ENCODE data around the gene CDCA5. TPM values are rescaled to one million over a fixed set of nuclear protein-coding genes. Genes with fewer than 3 reads are reported as not detected.

CDCA5 gene
- total RNA-seq, 5 donors from 2014 or later (not counting 1 experiment from before 2014, with no cell fraction given): 1.2 to 4.2 (median 1.7) TPM

DNA sequence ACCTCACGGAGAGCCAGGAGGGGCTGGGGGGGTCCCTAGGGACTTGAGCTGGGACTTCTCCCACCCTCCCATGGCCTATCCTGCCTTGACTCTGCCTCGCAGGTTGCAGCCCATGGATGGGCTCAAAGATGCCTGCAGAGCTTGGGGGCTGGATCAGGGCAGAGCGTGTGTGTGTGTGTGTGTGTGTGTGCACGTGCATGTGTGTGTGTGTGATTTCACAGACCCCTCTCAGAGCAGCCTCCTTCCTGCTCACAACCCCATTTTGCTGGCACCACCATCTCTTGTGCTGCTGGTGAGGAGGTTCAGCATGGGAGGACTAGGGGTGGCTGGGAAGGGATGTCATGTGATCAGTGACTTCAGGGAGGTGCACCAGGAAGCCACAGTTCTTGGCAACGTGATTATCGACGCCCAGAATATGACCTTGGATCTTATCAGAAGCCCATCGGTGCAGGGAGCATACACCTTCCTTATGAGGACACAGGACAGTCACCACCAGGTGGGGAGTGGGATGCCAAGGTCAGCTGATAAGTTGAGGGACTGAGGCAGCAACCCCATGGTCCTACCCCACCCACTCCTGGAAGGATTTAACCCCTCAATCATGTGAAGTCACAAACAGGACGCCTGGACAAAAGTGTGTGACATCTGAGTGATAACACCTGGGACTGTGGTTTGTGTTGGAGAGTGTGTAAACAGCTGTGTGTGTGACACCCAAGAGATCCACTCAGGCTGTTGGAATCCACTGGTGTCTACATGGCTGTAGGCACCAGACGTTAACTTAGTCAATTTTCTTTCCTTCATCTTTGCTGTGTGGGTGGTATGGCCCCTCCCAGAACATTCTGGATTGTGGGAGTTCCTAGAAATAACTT, 23.6 kb downstream of the CDCA5 start:
- no peak overlapping the region for H3K27ac ChIP-seq (ENCODE audit: low read length)
- H3K27me3 ChIP-seq (replicated peaks in 1 of 2; ENCODE audit: control insufficient read depth in 2 of 2, extremely low read depth in 1 of 2, insufficient read depth in 2 of 2, low read length in 1 of 2): peaks cover 0 to 12% of the 10 kb centered on the region in 2 experiments
- no peaks in the 10 kb centered on the region for H3K9me3 ChIP-seq
- Mint-ChIP-seq H3K4me1 (peaks cover 0 to 4% (median 3%) of the 10 kb centered on the region in 3 donors), H3K27me3 (no peaks in the 10 kb centered on the region), H3K27ac (no peak overlapping the region), H3K4me3 (no peak overlapping the region), H3K36me3 (no peaks in the 10 kb centered on the region), H3K9me3 (no peaks in the 10 kb centered on the region)
- H3K4me1 ChIP-seq (ENCODE audit: control insufficient read depth in 1 of 2, extremely low read depth in 1 of 2, insufficient read depth in 2 of 2, low read length in 2 of 2): no peaks in the 10 kb centered on the region
- DNase-seq: no peak
- POLR2A ChIA-PET: no interaction called here
- no peak overlapping the region for H3K4me3 ChIP-seq (ENCODE audit: control insufficient read depth in 1 of 2, extremely low read depth in 1 of 2, low read length in 1 of 2)
- CTCF ChIA-PET: no interaction called here
- no peaks in the 10 kb centered on the region for H3K36me3 ChIP-seq (ENCODE audit: control insufficient read depth in 2 of 2, extremely low read depth in 1 of 2, insufficient read depth in 1 of 2, low read length in 1 of 2)
- no peak for ATAC-seq (replicated peaks in 1 of 4)
- 39% methylated on average over 3 of the region's 10 CpGs for WGBS (ENCODE audit: insufficient coverage)

DNA sequence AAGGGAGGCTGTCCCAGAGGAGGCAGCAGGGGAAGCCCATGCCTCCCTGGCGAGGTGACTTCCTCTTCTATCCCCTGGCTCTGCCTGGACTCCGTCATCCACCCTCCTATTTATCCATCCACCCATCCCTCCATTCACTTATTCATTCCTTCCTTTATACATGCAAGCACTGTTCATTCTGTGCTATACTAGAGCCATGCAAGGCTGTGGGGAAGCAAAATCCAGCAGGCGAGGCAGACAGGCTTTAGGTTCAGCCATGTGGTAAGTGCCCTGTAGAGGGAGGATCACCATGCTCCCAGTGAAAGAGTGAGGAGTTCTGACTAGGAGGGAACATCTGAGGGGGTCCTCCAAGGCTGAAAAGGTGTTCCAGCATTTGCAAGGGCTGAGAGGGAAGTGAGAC, 24.3 kb downstream of the CDCA5 start:
- no peaks in the 10 kb centered on the region for H3K9me3 Mint-ChIP-seq
- no peaks in the 10 kb centered on the region for H3K36me3 ChIP-seq (ENCODE audit: control insufficient read depth in 2 of 2, extremely low read depth in 1 of 2, insufficient read depth in 1 of 2, low read length in 1 of 2)
- no CpG with 5 or more reads among the region's 3 CpGs for WGBS (ENCODE audit: insufficient coverage)
- H3K4me3 Mint-ChIP-seq: no peak overlapping the region
- H3K27ac Mint-ChIP-seq: no peak overlapping the region
- H3K4me1 Mint-ChIP-seq: peaks cover 2 to 6% (median 4%) of the 10 kb centered on the region in 3 donors
- H3K36me3 Mint-ChIP-seq: no peaks in the 10 kb centered on the region
- H3K27me3 Mint-ChIP-seq: no peaks in the 10 kb centered on the region
- no peak for ATAC-seq (replicated peaks in 1 of 4)
- ChIA-PET CTCF (no interaction called here), POLR2A (no interaction called here)
- no peaks in the 10 kb centered on the region for H3K9me3 ChIP-seq
- H3K4me1 ChIP-seq (ENCODE audit: control insufficient read depth in 1 of 2, extremely low read depth in 1 of 2, insufficient read depth in 2 of 2, low read length in 2 of 2): peaks cover 0 to 3% of the 10 kb centered on the region in 2 experiments
- no peak overlapping the region for H3K27ac ChIP-seq (ENCODE audit: low read length)
- no peak for DNase-seq
- H3K4me3 ChIP-seq (ENCODE audit: control insufficient read depth in 1 of 2, extremely low read depth in 1 of 2, low read length in 1 of 2): no peak overlapping the region
- peaks cover 0 to 12% of the 10 kb centered on the region in 2 experiments for H3K27me3 ChIP-seq (replicated peaks in 1 of 2; ENCODE audit: control insufficient read depth in 2 of 2, extremely low read depth in 1 of 2, insufficient read depth in 2 of 2, low read length in 1 of 2)

GRCh38 chr11:65058419-65059054, 25.3 kb downstream of the CDCA5 start, which contains the start of gene NAALADL1:
NAALADL1 (minus strand) TSS chr11:65058553; CDS start chr11:65058521, 32 bp downstream.
- Histone ChIP-seq H3K27me3 (replicated peaks in 1 of 2; ENCODE audit: control insufficient read depth in 2 of 2, extremely low read depth in 1 of 2, insufficient read depth in 2 of 2, low read length in 1 of 2) (peaks cover 0 to 15% of the 10 kb centered on the region in 2 experiments), H3K9me3 (no peaks in the 10 kb centered on the region), H3K27ac (ENCODE audit: low read length) (no peak within 1 kb of the TSS), H3K4me1 (ENCODE audit: control insufficient read depth in 1 of 2, extremely low read depth in 1 of 2, insufficient read depth in 2 of 2, low read length in 2 of 2) (peaks cover 5 to 13% of the 10 kb centered on the region in 2 experiments), H3K36me3 (ENCODE audit: control insufficient read depth in 2 of 2, extremely low read depth in 1 of 2, insufficient read depth in 1 of 2, low read length in 1 of 2) (no peaks in the 10 kb centered on the region), H3K4me3 (ENCODE audit: control insufficient read depth in 1 of 2, extremely low read depth in 1 of 2, low read length in 1 of 2) (no peak within 1 kb of the TSS)
- no peak for DNase-seq
- peaks cover 11 to 16% (median 14%) of the 10 kb centered on the region in 3 donors for H3K4me1 Mint-ChIP-seq
- WGBS (ENCODE audit: insufficient coverage): 83% methylated on average over 5 of the region's 8 CpGs
- H3K27ac Mint-ChIP-seq: no peak within 1 kb of the TSS
- no peak for ATAC-seq (replicated peaks in 1 of 4)
- no peaks in the 10 kb centered on the region for H3K36me3 Mint-ChIP-seq
- no peaks in the 10 kb centered on the region for H3K9me3 Mint-ChIP-seq
- H3K4me3 Mint-ChIP-seq: no peak within 1 kb of the TSS
- ChIA-PET CTCF (interaction anchor here in 1 of 2 donors (0.6 kb wide), 1 partner anchor 872 kb away, joined by 3 read pairs; the partner anchor contains the start of gene STIP1), POLR2A (no interaction called here)
- H3K27me3 Mint-ChIP-seq: no peaks in the 10 kb centered on the region

- CTCF ChIA-PET: interaction anchor here in 1 of 2 donors (0.6 kb wide), 1 partner anchor 872 kb away, joined by 3 read pairs; the partner anchor contains the start of gene STIP1
- no peak for DNase-seq
- H3K27me3 Mint-ChIP-seq: no peaks in the 10 kb centered on the region
- H3K4me1 Mint-ChIP-seq: peaks cover 14 to 21% (median 19%) of the 10 kb centered on the region in 3 donors
- no peak overlapping the region for H3K27ac Mint-ChIP-seq
- Histone ChIP-seq H3K4me3 (ENCODE audit: control insufficient read depth in 1 of 2, extremely low read depth in 1 of 2, low read length in 1 of 2) (no peak overlapping the region), H3K36me3 (ENCODE audit: control insufficient read depth in 2 of 2, extremely low read depth in 1 of 2, insufficient read depth in 1 of 2, low read length in 1 of 2) (no peaks in the 10 kb centered on the region), H3K9me3 (no peaks in the 10 kb centered on the region), H3K27ac (ENCODE audit: low read length) (no peak overlapping the region), H3K27me3 (replicated peaks in 1 of 2; ENCODE audit: control insufficient read depth in 2 of 2, extremely low read depth in 1 of 2, insufficient read depth in 2 of 2, low read length in 1 of 2) (peaks cover 0 to 16% of the 10 kb centered on the region in 2 experiments), H3K4me1 (ENCODE audit: control insufficient read depth in 1 of 2, extremely low read depth in 1 of 2, insufficient read depth in 2 of 2, low read length in 2 of 2) (peaks cover 8 to 17% of the 10 kb centered on the region in 2 experiments)
- POLR2A ChIA-PET: no interaction called here
- 86% methylated on average over 12 of the region's 13 CpGs for WGBS (ENCODE audit: insufficient coverage)
- no peaks in the 10 kb centered on the region for H3K9me3 Mint-ChIP-seq
- H3K4me3 Mint-ChIP-seq: no peak overlapping the region
- no peak for ATAC-seq (replicated peaks in 1 of 4)
- no peaks in the 10 kb centered on the region for H3K36me3 Mint-ChIP-seq
These were observed 25.8 kb downstream of the CDCA5 start for GRCh38 chr11:65058012-65058411.

GRCh38 chr11:65057526-65057925, 26.3 kb downstream of the CDCA5 start:
- H3K4me1 Mint-ChIP-seq: peaks cover 15 to 23% (median 21%) of the 10 kb centered on the region in 3 donors
- no peaks in the 10 kb centered on the region for H3K36me3 Mint-ChIP-seq
- ChIA-PET POLR2A (no interaction called here), CTCF (no interaction called here)
- Histone ChIP-seq H3K27ac (ENCODE audit: low read length) (no peak overlapping the region), H3K4me3 (ENCODE audit: control insufficient read depth in 1 of 2, extremely low read depth in 1 of 2, low read length in 1 of 2) (no peak overlapping the region), H3K9me3 (no peaks in the 10 kb centered on the region), H3K27me3 (replicated peaks in 1 of 2; ENCODE audit: control insufficient read depth in 2 of 2, extremely low read depth in 1 of 2, insufficient read depth in 2 of 2, low read length in 1 of 2) (peaks cover 0 to 20% of the 10 kb centered on the region in 2 experiments), H3K4me1 (ENCODE audit: control insufficient read depth in 1 of 2, extremely low read depth in 1 of 2, insufficient read depth in 2 of 2, low read length in 2 of 2) (peaks cover 8 to 17% of the 10 kb centered on the region in 2 experiments), H3K36me3 (ENCODE audit: control insufficient read depth in 2 of 2, extremely low read depth in 1 of 2, insufficient read depth in 1 of 2, low read length in 1 of 2) (no peaks in the 10 kb centered on the region)
- DNase-seq: no peak
- no peak overlapping the region for H3K27ac Mint-ChIP-seq
- ATAC-seq (replicated peaks in 1 of 4): no peak
- WGBS (ENCODE audit: insufficient coverage): 97% methylated on average over 6 of the region's 7 CpGs
- no peaks in the 10 kb centered on the region for H3K9me3 Mint-ChIP-seq
- H3K27me3 Mint-ChIP-seq: no peaks in the 10 kb centered on the region
- no peak overlapping the region for H3K4me3 Mint-ChIP-seq

GRCh38 chr11:65056999-65057398, 26.8 kb downstream of the CDCA5 start:
- Histone ChIP-seq H3K4me1 (ENCODE audit: control insufficient read depth in 1 of 2, extremely low read depth in 1 of 2, insufficient read depth in 2 of 2, low read length in 2 of 2) (peaks cover 8 to 17% of the 10 kb centered on the region in 2 experiments), H3K36me3 (ENCODE audit: control insufficient read depth in 2 of 2, extremely low read depth in 1 of 2, insufficient read depth in 1 of 2, low read length in 1 of 2) (no peaks in the 10 kb centered on the region), H3K27me3 (replicated peaks in 1 of 2; ENCODE audit: control insufficient read depth in 2 of 2, extremely low read depth in 1 of 2, insufficient read depth in 2 of 2, low read length in 1 of 2) (peaks cover 0 to 17% of the 10 kb centered on the region in 2 experiments), H3K9me3 (no peaks in the 10 kb centered on the region), H3K4me3 (ENCODE audit: control insufficient read depth in 1 of 2, extremely low read depth in 1 of 2, low read length in 1 of 2) (no peak overlapping the region), H3K27ac (ENCODE audit: low read length) (no peak overlapping the region)
- H3K27me3 Mint-ChIP-seq: no peaks in the 10 kb centered on the region
- H3K4me3 Mint-ChIP-seq: no peak overlapping the region
- ATAC-seq (replicated peaks in 1 of 4) (no peak), DNase-seq (no peak)
- 83% methylated on average over 4 of the region's 6 CpGs for WGBS (ENCODE audit: insufficient coverage)
- ChIA-PET POLR2A (no interaction called here), CTCF (no interaction called here)
- H3K36me3 Mint-ChIP-seq: no peaks in the 10 kb centered on the region
- no peak overlapping the region for H3K27ac Mint-ChIP-seq
- no peaks in the 10 kb centered on the region for H3K9me3 Mint-ChIP-seq
- peaks cover 15 to 23% (median 21%) of the 10 kb centered on the region in 3 donors for H3K4me1 Mint-ChIP-seq
